HG03139 (cell line): ENCODE measurements around the gene MEIS1.

Source experiments
- ATAC-seq: cut with Tn5 transposase; IDR thresholded peaks from one replicate; pipeline ENCODE4 v1.9.1; 2021; ENCODE audit not compliant: unreplicated experiment

The MEIS1 gene

GRCh38 chr2:66443979-66444861, 9.3 kb downstream of the MEIS1 start:
- no peak for ATAC-seq

GRCh38 chr2:66445076-66445924, 10.4 kb downstream of the MEIS1 start:
- no peak for ATAC-seq

- no peak for ATAC-seq
Measured at GRCh38 chr2:66445925-66446871, 11.3 kb downstream of the MEIS1 start.

- ATAC-seq, result no peak
Measured at GRCh38 chr2:66446941-66447340, 12.0 kb downstream of the MEIS1 start.

- ATAC-seq, result no peak
Measured at GRCh38 chr2:66447677-66448076, 12.8 kb downstream of the MEIS1 start.

GRCh38 chr2:66448136-66448991, 13.4 kb downstream of the MEIS1 start:
- no peak for ATAC-seq

GRCh38 chr2:66452214-66452613, 17.3 kb downstream of the MEIS1 start:
- no peak for ATAC-seq

- no peak for ATAC-seq
Measured at GRCh38 chr2:66452917-66453316, 18.0 kb downstream of the MEIS1 start.

GRCh38 chr2:66455490-66455889, 20.6 kb downstream of the MEIS1 start:
- ATAC-seq, result no peak

GRCh38 chr2:66456183-66457041, 21.5 kb downstream of the MEIS1 start:
- ATAC-seq, result no peak

- ATAC-seq, result no peak
Measured at GRCh38 chr2:66457545-66457944, 22.6 kb downstream of the MEIS1 start.

GRCh38 chr2:66460031-66460430, 25.1 kb downstream of the MEIS1 start:
- no peak for ATAC-seq

GRCh38 chr2:66461001-66461663, 26.2 kb downstream of the MEIS1 start:
- ATAC-seq, result no peak

GRCh38 chr2:66461664-66462500, 27.0 kb downstream of the MEIS1 start:
- no peak for ATAC-seq

GRCh38 chr2:66462501-66462825, 27.5 kb downstream of the MEIS1 start:
- ATAC-seq, result no peak

GRCh38 chr2:66463206-66463755, 28.4 kb downstream of the MEIS1 start:
- no peak for ATAC-seq

GRCh38 chr2:66464930-66465637, 30.2 kb downstream of the MEIS1 start:
- no peak for ATAC-seq
